MCF 10A (cell line): ENCODE data around the gene TRIM2. TPM values are rescaled to one million over a fixed set of nuclear protein-coding genes. Genes with fewer than 3 reads are reported as not detected.

Experiments used
- BruUV-seq: library from RNA; stranded (reverse); fragments of 400-500 nt; replicated peaks from 2 replicates; lab custom pipeline; 2021; lab: Mats Ljungman, UMichigan
- CTCF ChIA-PET: fragments of 300-600 bp; sonication (Branson Sonifier 250); formaldehyde crosslinking; extraction: SDS; loops from one replicate; lab custom pipeline; 2021; ENCODE audit warnings: antibody characterized with exemption, inconsistent platforms; lab: Yijun Ruan, JAX
- POLR2A ChIA-PET: fragments of 300-600, 350-650 bp; sonication (Branson Sonifier 250); formaldehyde crosslinking; extraction: SDS; loops from one replicate; lab custom pipeline; 2020; ENCODE audit warnings: antibody characterized with exemption, inconsistent platforms; lab: Yijun Ruan, JAX
- DNase-seq: peaks from one replicate; pipeline ENCODE4 v3.0.0-alpha.2; 2018; ENCODE audit not compliant: unreplicated experiment
- H3K27ac Mint-ChIP-seq: one replicate; pipeline ENCODE4 v1.8.0; 2022; ENCODE audit warnings: mild to moderate bottlenecking, low read depth, mixed read lengths; ENCODE audit not compliant: unreplicated experiment
- H3K27me3 Mint-ChIP-seq: one replicate; pipeline ENCODE4 v1.8.0; 2022; ENCODE audit warnings: mixed read lengths; ENCODE audit not compliant: insufficient read depth, unreplicated experiment
- H3K36me3 Mint-ChIP-seq: one replicate; pipeline ENCODE4 v1.8.0; 2022; ENCODE audit warnings: mild to moderate bottlenecking, moderate library complexity, mixed read lengths; ENCODE audit not compliant: insufficient read depth, unreplicated experiment
- H3K4me1 Mint-ChIP-seq: one replicate; pipeline ENCODE4 v1.8.0; 2022; ENCODE audit warnings: mixed read lengths; ENCODE audit not compliant: insufficient read depth, unreplicated experiment
- H3K4me3 Mint-ChIP-seq: one replicate; pipeline ENCODE4 v1.8.0; 2022; ENCODE audit warnings: mild to moderate bottlenecking, moderate library complexity, mixed read lengths; ENCODE audit not compliant: unreplicated experiment
- H3K9me3 Mint-ChIP-seq: one replicate; pipeline ENCODE4 v1.8.0; 2022; ENCODE audit warnings: mixed read lengths; ENCODE audit not compliant: unreplicated experiment
- CTCF ChIP-seq: fragments of 200-600 bp; IDR thresholded peaks from one replicate; pipeline ENCODE4 v1.8.0; 2022; ENCODE audit warnings: antibody characterized with exemption, mild to moderate bottlenecking; ENCODE audit not compliant: unreplicated experiment
- intact Hi-C: fragments of 100-400 bp; cut with micrococcal nuclease; formaldehyde crosslinking; loops from 2 replicates; pipeline ENCODE4 v1.14.1; 2022
- total RNA-seq: library from RNA; stranded (reverse); gene quantifications from 2 replicates; pipeline ENCODE4 v1.2.3, GENCODE V29; 2022

The TRIM2 gene
- total RNA-seq, 1 experiment from 2014 or later: 37.2 TPM

- no TSS peak for BruUV-seq
- ChIA-PET POLR2A (no interaction called here), CTCF (interaction anchor here (0.6 kb wide), 1 partner anchor 72 kb away, joined by 4 read pairs; no protein-coding TSS in a partner anchor)
- Mint-ChIP-seq H3K27me3 (no peaks in the 10 kb centered on the region), H3K4me3 (no peak overlapping the region), H3K4me1 (peaks cover 6% of the 10 kb centered on the region), H3K9me3 (peaks cover 5% of the 10 kb centered on the region), H3K36me3 (no peaks in the 10 kb centered on the region), H3K27ac (no peak overlapping the region)
- intact Hi-C loops: no loop called here
- DNase-seq: no peak
- TF ChIP-seq CTCF: no peak
These were observed 40.7 kb downstream of the TRIM2 start for GRCh38 chr4:153244969-153245368.

GRCh38 chr4:153245775-153246174 lies 41.5 kb downstream of the TRIM2 start:
- TF ChIP-seq CTCF: no peak
- intact Hi-C loops: no loop called here
- POLR2A ChIA-PET: interaction anchor here (0.7 to 1.1 kb wide), 2 partner anchors 12 to 13 kb away, joined by 3 to 4 read pairs; no protein-coding TSS in a partner anchor
- Mint-ChIP-seq H3K9me3 (peaks cover 5% of the 10 kb centered on the region), H3K36me3 (no peaks in the 10 kb centered on the region), H3K4me1 (peaks cover 6% of the 10 kb centered on the region), H3K4me3 (no peak overlapping the region), H3K27ac (no peak overlapping the region), H3K27me3 (no peaks in the 10 kb centered on the region)
- BruUV-seq: no TSS peak
- CTCF ChIA-PET: interaction anchor here (0.8 kb wide), 1 partner anchor 20 kb away, joined by 3 read pairs; no protein-coding TSS in a partner anchor
- DNase-seq: no peak

- H3K4me1 Mint-ChIP-seq: peaks cover 6% of the 10 kb centered on the region
- TF ChIP-seq CTCF: no peak
- no peak overlapping the region for H3K27ac Mint-ChIP-seq
- POLR2A ChIA-PET: interaction anchor here (0.6 to 1.1 kb wide), 3 partner anchors 9 to 14 kb away, joined by 3 to 4 read pairs (median 3); no protein-coding TSS in a partner anchor
- no peak for DNase-seq
- no peaks in the 10 kb centered on the region for H3K27me3 Mint-ChIP-seq
- no peak overlapping the region for H3K4me3 Mint-ChIP-seq
- H3K9me3 Mint-ChIP-seq: peaks cover 5% of the 10 kb centered on the region
- CTCF ChIA-PET: interaction anchor here (0.8 kb wide), 1 partner anchor 19 kb away, joined by 3 read pairs; no protein-coding TSS in a partner anchor
- intact Hi-C loops: no loop called here
- no peaks in the 10 kb centered on the region for H3K36me3 Mint-ChIP-seq
- BruUV-seq: no TSS peak
These were observed 42.3 kb downstream of the TRIM2 start for GRCh38 chr4:153246446-153247115.

GRCh38 chr4:153247116-153247490 lies 42.9 kb downstream of the TRIM2 start:
- H3K4me3 Mint-ChIP-seq: no peak overlapping the region
- BruUV-seq: no TSS peak
- TF ChIP-seq CTCF: no peak
- ChIA-PET POLR2A (no interaction called here), CTCF (interaction anchor here (0.7 to 0.9 kb wide), 2 partner anchors 24 to 104 kb away, joined by 4 read pairs; no protein-coding TSS in a partner anchor)
- no peak overlapping the region for H3K27ac Mint-ChIP-seq
- peaks cover 5% of the 10 kb centered on the region for H3K9me3 Mint-ChIP-seq
- no peaks in the 10 kb centered on the region for H3K27me3 Mint-ChIP-seq
- DNase-seq: no peak
- H3K4me1 Mint-ChIP-seq: peaks cover 9% of the 10 kb centered on the region
- no peaks in the 10 kb centered on the region for H3K36me3 Mint-ChIP-seq
- intact Hi-C loops: no loop called here
